Breast epithelium (tissue), 3 donors: ENCODE data around the gene PRKCG.

Source experiments
- CTCF ChIP-seq, 3 donors: fragments of 450-650 bp; IDR thresholded peaks; one replicate each; pipeline ENCODE4 v1.5.1; 2016 to 2017; ENCODE audit warnings: antibody characterized with exemption in 3 of 3, mild to moderate bottlenecking in 3 of 3, moderate library complexity in 3 of 3
- POLR2A ChIP-seq: fragments of 450-650 bp; IDR thresholded peaks from one replicate; pipeline ENCODE4 v1.6.1; 2016; ENCODE audit warnings: antibody characterized with exemption, mild to moderate bottlenecking, moderate library complexity

- TF ChIP-seq CTCF (IDR thresholded peaks at IDR 0.05) (no peak), POLR2A (no peak)
These were observed 27.0 kb downstream of the PRKCG start, which contains the start of gene CACNG7 for GRCh38 chr19:53908935-53909415.
